Measurements from ENCODE around the gene SYCE3.

GRCh38 chr22:50568626-50569025 is 5.9 kb upstream of the SYCE3 start:
- no peak for TF ChIP-seq POLR2A (IDR thresholded peaks at IDR 0.05)
- TF ChIP-seq, protein P1, sequence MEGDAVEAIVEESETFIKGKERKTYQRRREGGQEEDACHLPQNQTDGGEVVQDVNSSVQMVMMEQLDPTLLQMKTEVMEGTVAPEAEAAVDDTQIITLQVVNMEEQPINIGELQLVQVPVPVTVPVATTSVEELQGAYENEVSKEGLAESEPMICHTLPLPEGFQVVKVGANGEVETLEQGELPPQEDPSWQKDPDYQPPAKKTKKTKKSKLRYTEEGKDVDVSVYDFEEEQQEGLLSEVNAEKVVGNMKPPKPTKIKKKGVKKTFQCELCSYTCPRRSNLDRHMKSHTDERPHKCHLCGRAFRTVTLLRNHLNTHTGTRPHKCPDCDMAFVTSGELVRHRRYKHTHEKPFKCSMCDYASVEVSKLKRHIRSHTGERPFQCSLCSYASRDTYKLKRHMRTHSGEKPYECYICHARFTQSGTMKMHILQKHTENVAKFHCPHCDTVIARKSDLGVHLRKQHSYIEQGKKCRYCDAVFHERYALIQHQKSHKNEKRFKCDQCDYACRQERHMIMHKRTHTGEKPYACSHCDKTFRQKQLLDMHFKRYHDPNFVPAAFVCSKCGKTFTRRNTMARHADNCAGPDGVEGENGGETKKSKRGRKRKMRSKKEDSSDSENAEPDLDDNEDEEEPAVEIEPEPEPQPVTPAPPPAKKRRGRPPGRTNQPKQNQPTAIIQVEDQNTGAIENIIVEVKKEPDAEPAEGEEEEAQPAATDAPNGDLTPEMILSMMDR (IDR thresholded peaks at IDR 0.05): no peak
